ENCODE data around the gene DHX9. TPM values are rescaled to one million over a fixed set of nuclear protein-coding genes. Genes with fewer than 3 reads are reported as not detected.

DHX9 gene
- total and polyA plus RNA-seq, 2 donors (not counting 1 experiment from before 2014, with no cell fraction given), result 120 to 133 TPM

DNA sequence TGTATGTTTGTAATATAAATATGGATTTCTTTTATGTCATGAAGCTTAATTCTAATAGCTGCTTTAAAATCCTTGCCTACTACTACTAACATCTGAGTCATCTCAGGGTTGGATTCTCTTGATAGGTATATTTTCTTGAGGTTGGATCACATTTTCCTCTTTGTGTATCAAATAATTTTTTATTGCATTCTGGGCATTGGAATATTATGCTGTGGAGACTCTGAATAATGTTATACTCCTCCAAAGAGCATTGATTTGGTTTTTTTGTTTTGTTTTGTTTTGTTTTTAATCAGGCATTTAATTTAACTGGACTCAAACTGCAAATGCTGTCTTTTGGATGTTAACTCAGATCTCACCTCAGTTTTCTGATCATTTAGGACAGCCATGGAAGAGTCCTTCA, 8.0 kb downstream of the DHX9 start:
- Histone ChIP-seq H3K4me3 (replicated peaks in 1 of 4; ENCODE audit: control extremely low read depth in 1 of 4, insufficient read depth in 1 of 4, low read depth in 3 of 4, low read length in 4 of 4) (no peak overlapping the region), H2AFZ (ENCODE audit: low read length) (no peak overlapping the region), H3K9ac (ENCODE audit: insufficient read depth, low read length) (no peak overlapping the region), H3K4me1 (ENCODE audit: control insufficient read depth, extremely low read depth, insufficient read depth, low read length) (peaks cover 3% of the 10 kb centered on the region), H3K36me3 (ENCODE audit: control insufficient read depth, insufficient read depth, low read length) (peaks cover 14% of the 10 kb centered on the region), H3K79me2 (ENCODE audit: control insufficient read depth, insufficient read depth, low read length) (peaks cover 87% of the 10 kb centered on the region), H4K20me1 (ENCODE audit: control insufficient read depth, extremely low read depth, insufficient read depth, low read length) (peaks cover 6% of the 10 kb centered on the region), H3K9me3 (ENCODE audit: control insufficient read depth, insufficient read depth, low read depth, low read length) (no peaks in the 10 kb centered on the region), H3K4me2 (ENCODE audit: extremely low read depth, insufficient read depth, low read length) (no peak overlapping the region), H3K27me3 (ENCODE audit: control insufficient read depth, insufficient read depth, low read length) (no peaks in the 10 kb centered on the region), H3K27ac (ENCODE audit: insufficient read depth, low read length) (no peak overlapping the region)
- no peak for DNase-seq (ENCODE audit: low read depth in 2 of 2)
- TF ChIP-seq, protein P1, sequence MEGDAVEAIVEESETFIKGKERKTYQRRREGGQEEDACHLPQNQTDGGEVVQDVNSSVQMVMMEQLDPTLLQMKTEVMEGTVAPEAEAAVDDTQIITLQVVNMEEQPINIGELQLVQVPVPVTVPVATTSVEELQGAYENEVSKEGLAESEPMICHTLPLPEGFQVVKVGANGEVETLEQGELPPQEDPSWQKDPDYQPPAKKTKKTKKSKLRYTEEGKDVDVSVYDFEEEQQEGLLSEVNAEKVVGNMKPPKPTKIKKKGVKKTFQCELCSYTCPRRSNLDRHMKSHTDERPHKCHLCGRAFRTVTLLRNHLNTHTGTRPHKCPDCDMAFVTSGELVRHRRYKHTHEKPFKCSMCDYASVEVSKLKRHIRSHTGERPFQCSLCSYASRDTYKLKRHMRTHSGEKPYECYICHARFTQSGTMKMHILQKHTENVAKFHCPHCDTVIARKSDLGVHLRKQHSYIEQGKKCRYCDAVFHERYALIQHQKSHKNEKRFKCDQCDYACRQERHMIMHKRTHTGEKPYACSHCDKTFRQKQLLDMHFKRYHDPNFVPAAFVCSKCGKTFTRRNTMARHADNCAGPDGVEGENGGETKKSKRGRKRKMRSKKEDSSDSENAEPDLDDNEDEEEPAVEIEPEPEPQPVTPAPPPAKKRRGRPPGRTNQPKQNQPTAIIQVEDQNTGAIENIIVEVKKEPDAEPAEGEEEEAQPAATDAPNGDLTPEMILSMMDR (conservative IDR thresholded peaks at IDR 0.05 in 1 of 2, IDR thresholded peaks at IDR 0.05 in 1 of 2; ENCODE audit: low read depth in 1 of 2, low read length in 2 of 2), result no peak
- no peak for TF ChIP-seq EZH2 (IDR thresholded peaks at IDR 0.05; ENCODE audit: low read length, missing control alignments)

DNA sequence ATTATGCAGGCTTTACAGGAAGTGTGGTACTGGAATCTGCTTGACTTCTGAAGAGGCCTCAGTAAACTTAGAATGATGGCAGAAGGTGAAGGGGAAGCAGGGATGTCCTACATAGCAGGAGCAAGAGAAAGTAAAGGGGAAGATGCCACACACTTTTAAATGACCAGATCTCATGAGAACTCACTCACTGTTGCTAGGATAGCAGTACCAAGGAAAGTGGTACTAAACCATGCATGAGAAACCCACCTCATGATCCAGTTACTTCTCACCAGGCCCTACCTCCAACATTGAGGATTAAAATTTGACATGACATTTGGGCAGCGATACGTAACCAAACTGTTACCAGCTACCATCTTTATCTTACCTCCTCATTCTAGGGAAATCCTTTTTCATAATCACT, 9.6 kb downstream of the DHX9 start:
- H4K20me1 ChIP-seq (ENCODE audit: control insufficient read depth, extremely low read depth, insufficient read depth, low read length), result no peaks in the 10 kb centered on the region
- H3K9me3 ChIP-seq (ENCODE audit: control insufficient read depth, insufficient read depth, low read depth, low read length), result no peaks in the 10 kb centered on the region
- H2AFZ ChIP-seq (ENCODE audit: low read length), result no peak overlapping the region
- peaks cover 15% of the 10 kb centered on the region for H3K36me3 ChIP-seq (ENCODE audit: control insufficient read depth, insufficient read depth, low read length)
- TF ChIP-seq EZH2 (IDR thresholded peaks at IDR 0.05; ENCODE audit: low read length, missing control alignments), result no peak
- TF ChIP-seq, protein P1 (conservative IDR thresholded peaks at IDR 0.05 in 1 of 2, IDR thresholded peaks at IDR 0.05 in 1 of 2; ENCODE audit: low read depth in 1 of 2, low read length in 2 of 2), result no peak
- no peaks in the 10 kb centered on the region for H3K4me1 ChIP-seq (ENCODE audit: control insufficient read depth, extremely low read depth, insufficient read depth, low read length)
- H3K9ac ChIP-seq (ENCODE audit: insufficient read depth, low read length), result no peak overlapping the region
- peaks cover 81% of the 10 kb centered on the region for H3K79me2 ChIP-seq (ENCODE audit: control insufficient read depth, insufficient read depth, low read length)
- no peaks in the 10 kb centered on the region for H3K27me3 ChIP-seq (ENCODE audit: control insufficient read depth, insufficient read depth, low read length)
- no peak overlapping the region for H3K4me2 ChIP-seq (ENCODE audit: extremely low read depth, insufficient read depth, low read length)
- H3K27ac ChIP-seq (ENCODE audit: insufficient read depth, low read length), result no peak overlapping the region
- no peak for DNase-seq (ENCODE audit: low read depth in 2 of 2)
- H3K4me3 ChIP-seq (replicated peaks in 1 of 4; ENCODE audit: control extremely low read depth in 1 of 4, insufficient read depth in 1 of 4, low read depth in 3 of 4, low read length in 4 of 4), result no peak overlapping the region

DNA sequence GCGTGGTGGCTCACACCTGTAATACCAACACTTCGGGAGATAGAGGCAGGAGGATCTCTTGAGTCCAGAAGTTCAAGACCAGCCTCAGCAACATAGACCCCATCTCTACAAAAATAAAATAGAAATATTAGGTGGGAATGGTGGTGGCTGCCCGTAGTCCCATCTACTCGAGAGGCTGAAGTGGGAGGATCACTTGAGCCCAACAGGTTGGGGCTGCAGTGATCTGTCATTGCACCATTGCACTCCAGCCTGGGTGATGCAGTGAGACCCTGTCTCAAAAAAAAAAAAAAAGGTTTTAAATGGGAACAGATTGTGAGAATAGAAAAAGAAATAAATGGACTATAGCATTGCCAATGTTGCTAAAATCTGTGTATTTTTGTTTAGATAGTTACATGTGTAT, 11.2 kb downstream of the DHX9 start:
- no peaks in the 10 kb centered on the region for H3K9me3 ChIP-seq (ENCODE audit: control insufficient read depth, insufficient read depth, low read depth, low read length)
- no peak overlapping the region for H3K9ac ChIP-seq (ENCODE audit: insufficient read depth, low read length)
- no peak overlapping the region for H3K4me2 ChIP-seq (ENCODE audit: extremely low read depth, insufficient read depth, low read length)
- peaks cover 75% of the 10 kb centered on the region for H3K79me2 ChIP-seq (ENCODE audit: control insufficient read depth, insufficient read depth, low read length)
- TF ChIP-seq, protein P1 (conservative IDR thresholded peaks at IDR 0.05 in 1 of 2, IDR thresholded peaks at IDR 0.05 in 1 of 2; ENCODE audit: low read depth in 1 of 2, low read length in 2 of 2), result no peak
- H3K36me3 ChIP-seq (ENCODE audit: control insufficient read depth, insufficient read depth, low read length), result peaks cover 22% of the 10 kb centered on the region
- no peaks in the 10 kb centered on the region for H3K27me3 ChIP-seq (ENCODE audit: control insufficient read depth, insufficient read depth, low read length)
- no peaks in the 10 kb centered on the region for H4K20me1 ChIP-seq (ENCODE audit: control insufficient read depth, extremely low read depth, insufficient read depth, low read length)
- H3K27ac ChIP-seq (ENCODE audit: insufficient read depth, low read length), result no peak overlapping the region
- H2AFZ ChIP-seq (ENCODE audit: low read length), result no peak overlapping the region
- no peak overlapping the region for H3K4me3 ChIP-seq (replicated peaks in 1 of 4; ENCODE audit: control extremely low read depth in 1 of 4, insufficient read depth in 1 of 4, low read depth in 3 of 4, low read length in 4 of 4)
- no peaks in the 10 kb centered on the region for H3K4me1 ChIP-seq (ENCODE audit: control insufficient read depth, extremely low read depth, insufficient read depth, low read length)
- DNase-seq (ENCODE audit: low read depth in 2 of 2), result no peak
